ENCODE measurements around the gene CYP1A1. TPM values are rescaled to one million over a fixed set of nuclear protein-coding genes. Genes with fewer than 3 reads are reported as not detected.
"Not testable (repeated sequence)": the region's sequence is repeated elsewhere in the genome, so short reads cannot be mapped to it uniquely, and the experiment has no call there.

The CYP1A1 gene
- total and polyA plus RNA-seq, 2 experiments from 2014 or later, result 0.16 to 1.4 TPM

GRCh38 chr15:74742422-74742821 lies 17.1 kb upstream of the CYP1A1 start (continued):
- TF ChIP-seq CTCF (conservative IDR thresholded peaks at IDR 0.05; ENCODE audit: low read depth in 2 of 2), result no peak
- TF ChIP-seq CREB1 (CRISPR knock-in tag; IDR thresholded peaks at IDR 0.05; ENCODE audit: low read depth), result no peak
- TF ChIP-seq NANOG (IDR thresholded peaks at IDR 0.05; ENCODE audit: borderline replicate concordance), result no peak
- TF ChIP-seq EZH2phosphoT487 (IDR thresholded peaks at IDR 0.05; ENCODE audit: unreplicated experiment), result no peak
- TF ChIP-seq POLR2AphosphoS5 (IDR thresholded peaks at IDR 0.05; ENCODE audit: low read depth), result no peak
- no peak for TF ChIP-seq ZNF331 (CRISPR knock-in tag; IDR thresholded peaks at IDR 0.05; ENCODE audit: low read depth)

- not testable (repeated sequence) for H3K9me3 Mint-ChIP-seq; H3K27ac ChIP-seq (ENCODE audit: low read depth); H4K20me1 ChIP-seq (replicated peaks; ENCODE audit: insufficient read depth); H3K27ac Mint-ChIP-seq; H3K4me1 Mint-ChIP-seq; H3K4me2 ChIP-seq; H3K4me1 ChIP-seq (ENCODE audit: insufficient read depth); H3K4me3 Mint-ChIP-seq; H3K36me3 Mint-ChIP-seq (ENCODE audit: low read depth); H3F3A ChIP-seq (replicated peaks; ENCODE audit: low read depth); H3K36me3 ChIP-seq (ENCODE audit: insufficient read depth); ATAC-seq; H2AFZ ChIP-seq; H3K27me3 ChIP-seq (ENCODE audit: insufficient read depth); DNase-seq (ENCODE audit: low spot score); H3K79me2 ChIP-seq (replicated peaks; ENCODE audit: insufficient read depth); H3K4me3 ChIP-seq; H3K9me2 ChIP-seq (ENCODE audit: insufficient read depth)
- H3K27me3 Mint-ChIP-seq (ENCODE audit: insufficient read depth, low read depth, poor library complexity), result peaks cover 12% of the 10 kb centered on the region
These were observed 12.9 kb upstream of the CYP1A1 start for GRCh38 chr15:74738239-74738638.

- no peak for ATAC-seq
- Mint-ChIP-seq H3K36me3 (ENCODE audit: low read depth) (no peaks in the 10 kb centered on the region), H3K4me1 (no peaks in the 10 kb centered on the region; the same call in 2 of the 3 replicates), H3K9me3 (no peaks in the 10 kb centered on the region; the same call in 1 of the 3 replicates), H3K27me3 (ENCODE audit: insufficient read depth, low read depth, poor library complexity) (peaks cover 20% of the 10 kb centered on the region), H3K27ac (no peak overlapping the region), H3K4me3 (no peak overlapping the region)
- no peaks in the 10 kb centered on the region; the same call in 1 of the 2 replicates for H3K9me2 ChIP-seq (ENCODE audit: insufficient read depth)
- H3F3A ChIP-seq (replicated peaks; ENCODE audit: low read depth), result no peaks in the 10 kb centered on the region
- no peak overlapping the region for H2AFZ ChIP-seq
- H3K4me3 ChIP-seq, result no peak overlapping the region
- TF ChIP-seq ZNF462 (CRISPR knock-in tag; IDR thresholded peaks at IDR 0.05), result no peak
- H3K36me3 ChIP-seq (ENCODE audit: insufficient read depth), result no peaks in the 10 kb centered on the region
- no peak overlapping the region for H3K27ac ChIP-seq (ENCODE audit: low read depth)
- no peaks in the 10 kb centered on the region for H3K79me2 ChIP-seq (replicated peaks; ENCODE audit: insufficient read depth)
- no peaks in the 10 kb centered on the region for H4K20me1 ChIP-seq (replicated peaks; ENCODE audit: insufficient read depth)
- no peaks in the 10 kb centered on the region for H3K4me1 ChIP-seq (ENCODE audit: insufficient read depth)
- no peak overlapping the region for H3K4me2 ChIP-seq
- H3K27me3 ChIP-seq (ENCODE audit: insufficient read depth), result no peaks in the 10 kb centered on the region
- no peak for DNase-seq (ENCODE audit: low spot score)
These were observed 10.0 kb upstream of the CYP1A1 start for GRCh38 chr15:74735305-74735704.

Data from GM23338 (cell line).